ENCODE data around the gene CYBC1. TPM values are rescaled to one million over a fixed set of nuclear protein-coding genes. Genes with fewer than 3 reads are reported as not detected.

CYBC1 gene
- polyA plus RNA-seq, 2 of the 4 experiments (the other 2 are of a cell fraction): 81.8 to 86.5 TPM

DNA sequence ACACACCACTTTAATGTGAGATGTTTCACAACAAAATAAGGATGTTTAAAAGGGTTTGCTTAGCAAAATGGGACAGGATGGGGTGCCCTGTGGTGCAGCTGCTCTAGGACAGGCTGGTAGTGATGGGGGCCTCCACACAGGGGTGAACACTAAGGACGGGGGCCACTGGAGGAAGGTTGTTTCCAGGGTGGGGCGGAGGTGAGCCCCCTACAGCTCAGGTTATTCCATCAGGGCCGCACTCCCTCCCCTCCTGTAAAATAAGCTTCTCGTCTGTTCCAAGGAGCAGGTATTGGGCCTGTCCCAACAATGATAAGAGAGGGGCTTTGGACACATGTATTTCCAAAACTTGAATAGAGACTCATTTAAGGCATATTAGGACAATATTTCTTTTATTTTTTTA lies 34.3 kb downstream of the CYBC1 start (continued):
- TF ChIP-seq, protein P1, sequence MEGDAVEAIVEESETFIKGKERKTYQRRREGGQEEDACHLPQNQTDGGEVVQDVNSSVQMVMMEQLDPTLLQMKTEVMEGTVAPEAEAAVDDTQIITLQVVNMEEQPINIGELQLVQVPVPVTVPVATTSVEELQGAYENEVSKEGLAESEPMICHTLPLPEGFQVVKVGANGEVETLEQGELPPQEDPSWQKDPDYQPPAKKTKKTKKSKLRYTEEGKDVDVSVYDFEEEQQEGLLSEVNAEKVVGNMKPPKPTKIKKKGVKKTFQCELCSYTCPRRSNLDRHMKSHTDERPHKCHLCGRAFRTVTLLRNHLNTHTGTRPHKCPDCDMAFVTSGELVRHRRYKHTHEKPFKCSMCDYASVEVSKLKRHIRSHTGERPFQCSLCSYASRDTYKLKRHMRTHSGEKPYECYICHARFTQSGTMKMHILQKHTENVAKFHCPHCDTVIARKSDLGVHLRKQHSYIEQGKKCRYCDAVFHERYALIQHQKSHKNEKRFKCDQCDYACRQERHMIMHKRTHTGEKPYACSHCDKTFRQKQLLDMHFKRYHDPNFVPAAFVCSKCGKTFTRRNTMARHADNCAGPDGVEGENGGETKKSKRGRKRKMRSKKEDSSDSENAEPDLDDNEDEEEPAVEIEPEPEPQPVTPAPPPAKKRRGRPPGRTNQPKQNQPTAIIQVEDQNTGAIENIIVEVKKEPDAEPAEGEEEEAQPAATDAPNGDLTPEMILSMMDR (IDR thresholded peaks at IDR 0.05): no peak

DNA sequence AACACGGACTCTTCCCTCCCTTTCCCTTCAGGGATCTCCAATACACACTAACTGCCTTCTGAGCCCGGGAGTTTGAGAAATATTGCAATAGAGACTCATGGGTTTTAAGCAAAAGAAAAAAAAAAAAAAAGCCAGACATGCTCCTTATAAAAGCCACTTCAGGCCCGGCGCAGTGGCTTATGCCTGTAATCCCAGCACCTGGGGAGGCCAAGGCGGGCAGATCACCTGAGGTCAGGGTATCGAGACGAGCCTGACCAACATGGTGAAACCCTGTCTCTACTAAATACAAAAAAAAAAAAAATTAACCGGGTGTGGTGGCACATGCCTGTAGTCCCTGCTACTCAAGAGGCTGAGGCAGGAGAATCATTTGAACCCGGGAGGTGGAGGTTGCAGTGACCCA lies 34.8 kb downstream of the CYBC1 start:
- peaks cover 11% of the 10 kb centered on the region; the same call in 2 of the 3 replicates for H3K4me1 ChIP-seq
- DNase-seq (ENCODE audit: low read depth in 1 of 2, low spot score in 1 of 2): no peak
- ChIA-PET POLR2A (no interaction called here), CTCF (interaction anchor here (0.7 to 3.7 kb wide), 13 partner anchors 10 to 180 kb away, joined by 3 to 25 read pairs (median 5); no protein-coding TSS in a partner anchor)
- TF ChIP-seq RAD21 (conservative IDR thresholded peaks at IDR 0.05 in 1 of 2, IDR thresholded peaks at IDR 0.05 in 1 of 2) (no peak), ZC3H11A (IDR thresholded peaks at IDR 0.05) (no peak), POLR2A (IDR thresholded peaks at IDR 0.05; ENCODE audit: low read length) (no peak), ESRRA (IDR thresholded peaks at IDR 0.05; ENCODE audit: borderline replicate concordance, low read length) (no peak), EP300 (IDR thresholded peaks at IDR 0.05) (no peak), KDM5A (IDR thresholded peaks at IDR 0.05) (no peak)
- TF ChIP-seq, protein P2, sequence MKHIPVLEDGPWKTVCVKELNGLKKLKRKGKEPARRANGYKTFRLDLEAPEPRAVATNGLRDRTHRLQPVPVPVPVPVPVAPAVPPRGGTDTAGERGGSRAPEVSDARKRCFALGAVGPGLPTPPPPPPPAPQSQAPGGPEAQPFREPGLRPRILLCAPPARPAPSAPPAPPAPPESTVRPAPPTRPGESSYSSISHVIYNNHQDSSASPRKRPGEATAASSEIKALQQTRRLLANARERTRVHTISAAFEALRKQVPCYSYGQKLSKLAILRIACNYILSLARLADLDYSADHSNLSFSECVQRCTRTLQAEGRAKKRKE (CRISPR knock-in tag; IDR thresholded peaks at IDR 0.05; ENCODE audit: low read depth): no peak
- TF ChIP-seq, protein P3, sequence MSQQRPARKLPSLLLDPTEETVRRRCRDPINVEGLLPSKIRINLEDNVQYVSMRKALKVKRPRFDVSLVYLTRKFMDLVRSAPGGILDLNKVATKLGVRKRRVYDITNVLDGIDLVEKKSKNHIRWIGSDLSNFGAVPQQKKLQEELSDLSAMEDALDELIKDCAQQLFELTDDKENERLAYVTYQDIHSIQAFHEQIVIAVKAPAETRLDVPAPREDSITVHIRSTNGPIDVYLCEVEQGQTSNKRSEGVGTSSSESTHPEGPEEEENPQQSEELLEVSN (IDR thresholded peaks at IDR 0.05; ENCODE audit: borderline replicate concordance, low read depth): no peak
- TF ChIP-seq, protein P4, sequence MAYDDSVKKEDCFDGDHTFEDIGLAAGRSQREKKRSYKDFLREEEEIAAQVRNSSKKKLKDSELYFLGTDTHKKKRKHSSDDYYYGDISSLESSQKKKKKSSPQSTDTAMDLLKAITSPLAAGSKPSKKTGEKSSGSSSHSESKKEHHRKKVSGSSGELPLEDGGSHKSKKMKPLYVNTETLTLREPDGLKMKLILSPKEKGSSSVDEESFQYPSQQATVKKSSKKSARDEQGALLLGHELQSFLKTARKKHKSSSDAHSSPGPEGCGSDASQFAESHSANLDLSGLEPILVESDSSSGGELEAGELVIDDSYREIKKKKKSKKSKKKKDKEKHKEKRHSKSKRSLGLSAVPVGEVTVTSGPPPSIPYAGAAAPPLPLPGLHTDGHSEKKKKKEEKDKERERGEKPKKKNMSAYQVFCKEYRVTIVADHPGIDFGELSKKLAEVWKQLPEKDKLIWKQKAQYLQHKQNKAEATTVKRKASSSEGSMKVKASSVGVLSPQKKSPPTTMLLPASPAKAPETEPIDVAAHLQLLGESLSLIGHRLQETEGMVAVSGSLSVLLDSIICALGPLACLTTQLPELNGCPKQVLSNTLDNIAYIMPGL (CRISPR knock-in tag; IDR thresholded peaks at IDR 0.05; ENCODE audit: borderline replicate concordance): no peak
- no peak overlapping the region for H3K4me3 ChIP-seq
- no peaks in the 10 kb centered on the region for H3K9me3 ChIP-seq
- no peak overlapping the region for H3K4me2 ChIP-seq
- H3K27ac ChIP-seq: no peak overlapping the region
- FAIRE-seq: no peak
- no peak for ATAC-seq
- 83% methylated on average over 9 of the region's 9 CpGs for WGBS (ENCODE audit: missing lambda C conversion rate)

DNA sequence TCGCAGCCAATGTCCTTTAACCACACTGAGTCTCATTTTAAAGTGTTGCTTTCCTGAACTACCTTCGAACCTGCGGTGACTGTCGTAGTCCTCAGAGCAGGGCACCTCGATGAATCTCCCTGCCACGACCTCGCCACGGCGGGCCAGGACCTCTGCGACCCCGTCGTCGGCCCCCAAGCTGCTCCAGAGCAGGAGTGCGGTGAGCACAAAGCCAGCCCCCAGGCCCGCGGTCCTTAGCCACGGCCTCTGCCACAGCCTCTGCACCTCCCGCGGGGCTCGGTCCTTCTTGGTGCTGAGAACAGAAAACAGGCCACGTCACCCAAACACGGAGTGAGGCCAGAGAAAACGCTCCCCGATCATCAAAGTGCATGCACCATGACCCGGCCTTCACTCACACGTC lies 35.2 kb downstream of the CYBC1 start:
- TF ChIP-seq ZC3H11A (IDR thresholded peaks at IDR 0.05) (no peak), ZFP36 (IDR thresholded peaks at IDR 0.05; ENCODE audit: borderline replicate concordance, partially characterized antibody) (no peak), EHF (CRISPR knock-in tag; IDR thresholded peaks at IDR 0.05) (no peak), RAD21 (conservative IDR thresholded peaks at IDR 0.05 in 1 of 2, IDR thresholded peaks at IDR 0.05 in 1 of 2) (no peak), ESRRA (IDR thresholded peaks at IDR 0.05; ENCODE audit: borderline replicate concordance, low read length) (no peak), EHMT2 (IDR thresholded peaks at IDR 0.05; ENCODE audit: low read depth) (no peak), KDM1A (IDR thresholded peaks at IDR 0.05; ENCODE audit: low read depth) (no peak), SMC3 (IDR thresholded peaks at IDR 0.05) (no peak), HDAC2 (IDR thresholded peaks at IDR 0.05) (no peak), NPAS2 (CRISPR knock-in tag; IDR thresholded peaks at IDR 0.05; ENCODE audit: borderline replicate concordance) (no peak), CHD4 (IDR thresholded peaks at IDR 0.05; ENCODE audit: borderline replicate concordance) (no peak)
- TF ChIP-seq, protein P5, sequence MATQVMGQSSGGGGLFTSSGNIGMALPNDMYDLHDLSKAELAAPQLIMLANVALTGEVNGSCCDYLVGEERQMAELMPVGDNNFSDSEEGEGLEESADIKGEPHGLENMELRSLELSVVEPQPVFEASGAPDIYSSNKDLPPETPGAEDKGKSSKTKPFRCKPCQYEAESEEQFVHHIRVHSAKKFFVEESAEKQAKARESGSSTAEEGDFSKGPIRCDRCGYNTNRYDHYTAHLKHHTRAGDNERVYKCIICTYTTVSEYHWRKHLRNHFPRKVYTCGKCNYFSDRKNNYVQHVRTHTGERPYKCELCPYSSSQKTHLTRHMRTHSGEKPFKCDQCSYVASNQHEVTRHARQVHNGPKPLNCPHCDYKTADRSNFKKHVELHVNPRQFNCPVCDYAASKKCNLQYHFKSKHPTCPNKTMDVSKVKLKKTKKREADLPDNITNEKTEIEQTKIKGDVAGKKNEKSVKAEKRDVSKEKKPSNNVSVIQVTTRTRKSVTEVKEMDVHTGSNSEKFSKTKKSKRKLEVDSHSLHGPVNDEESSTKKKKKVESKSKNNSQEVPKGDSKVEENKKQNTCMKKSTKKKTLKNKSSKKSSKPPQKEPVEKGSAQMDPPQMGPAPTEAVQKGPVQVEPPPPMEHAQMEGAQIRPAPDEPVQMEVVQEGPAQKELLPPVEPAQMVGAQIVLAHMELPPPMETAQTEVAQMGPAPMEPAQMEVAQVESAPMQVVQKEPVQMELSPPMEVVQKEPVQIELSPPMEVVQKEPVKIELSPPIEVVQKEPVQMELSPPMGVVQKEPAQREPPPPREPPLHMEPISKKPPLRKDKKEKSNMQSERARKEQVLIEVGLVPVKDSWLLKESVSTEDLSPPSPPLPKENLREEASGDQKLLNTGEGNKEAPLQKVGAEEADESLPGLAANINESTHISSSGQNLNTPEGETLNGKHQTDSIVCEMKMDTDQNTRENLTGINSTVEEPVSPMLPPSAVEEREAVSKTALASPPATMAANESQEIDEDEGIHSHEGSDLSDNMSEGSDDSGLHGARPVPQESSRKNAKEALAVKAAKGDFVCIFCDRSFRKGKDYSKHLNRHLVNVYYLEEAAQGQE (IDR thresholded peaks at IDR 0.05): no peak
- TF ChIP-seq, protein P1 (IDR thresholded peaks at IDR 0.05): no peak
- TF ChIP-seq, protein P6, sequence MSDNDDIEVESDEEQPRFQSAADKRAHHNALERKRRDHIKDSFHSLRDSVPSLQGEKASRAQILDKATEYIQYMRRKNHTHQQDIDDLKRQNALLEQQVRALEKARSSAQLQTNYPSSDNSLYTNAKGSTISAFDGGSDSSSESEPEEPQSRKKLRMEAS (IDR thresholded peaks at IDR 0.05): no peak
- TF ChIP-seq, protein P3 (IDR thresholded peaks at IDR 0.05; ENCODE audit: borderline replicate concordance, low read depth): no peak
- WGBS (ENCODE audit: missing lambda C conversion rate): 93% methylated on average over 26 of the region's 26 CpGs
- Histone ChIP-seq H3K27ac (no peak overlapping the region), H3K4me1 (peaks cover 11% of the 10 kb centered on the region; the same call in 2 of the 3 replicates), H3K4me3 (no peak overlapping the region), H3K9me3 (no peaks in the 10 kb centered on the region), H3K4me2 (no peak overlapping the region)
- DNase-seq (ENCODE audit: low read depth in 1 of 2, low spot score in 1 of 2): no peak
- no peak for FAIRE-seq
- POLR2A ChIA-PET: no interaction called here
- no peak for ATAC-seq
- CTCF ChIA-PET: interaction anchor here (0.7 to 7.4 kb wide), 37 partner anchors 10 to 386 kb away, joined by 3 to 117 read pairs (median 5); partner anchors contain the start of gene CD7
